Measurements from ENCODE around the gene DYNLL1. TPM values are rescaled to one million over a fixed set of nuclear protein-coding genes. Genes with fewer than 3 reads are reported as not detected.
"Not testable (repeated sequence)": the region's sequence is repeated elsewhere in the genome, so short reads cannot be mapped to it uniquely, and the experiment has no call there.

Gene DYNLL1
- polyA plus RNA-seq, 1 donor (not counting 4 experiments of a cell fraction or from before 2014, with no cell fraction given), result 716 TPM

GRCh38 chr12:120515496-120515895, 19.6 kb downstream of the DYNLL1 start:
- Histone ChIP-seq H3K79me2 (ENCODE audit: control insufficient read depth, insufficient read depth, low read length) (no peaks in the 10 kb centered on the region), H3K27ac (ENCODE audit: control insufficient read depth, insufficient read depth, low read length) (no peak overlapping the region), H2AFZ (ENCODE audit: control insufficient read depth, low read length) (no peak overlapping the region), H3K36me3 (ENCODE audit: control insufficient read depth in 2 of 2, extremely low read depth in 1 of 2, insufficient read depth in 2 of 2, low read length in 2 of 2) (peaks cover 11 to 13% of the 10 kb centered on the region in 2 experiments), H3K4me1 (ENCODE audit: control insufficient read depth, extremely low read depth, insufficient read depth, low read length) (no peaks in the 10 kb centered on the region), H3K9ac (ENCODE audit: control insufficient read depth, extremely low read depth, insufficient read depth, low read length) (no peak overlapping the region), H3K27me3 (ENCODE audit: control insufficient read depth, extremely low read depth, insufficient read depth, low read length) (no peaks in the 10 kb centered on the region), H3K9me3 (ENCODE audit: control insufficient read depth, low read depth, low read length) (no peaks in the 10 kb centered on the region), H3K4me2 (ENCODE audit: control insufficient read depth, extremely low read depth, insufficient read depth, low read depth, low read length) (no peak overlapping the region), H4K20me1 (ENCODE audit: control insufficient read depth, extremely low read depth, insufficient read depth, low read length) (no peaks in the 10 kb centered on the region), H3K4me3 (ENCODE audit: control insufficient read depth in 2 of 3, extremely low read depth in 1 of 3, insufficient read depth in 2 of 3, low read depth in 1 of 3, low read length in 3 of 3) (no peak overlapping the region), H3K9me1 (ENCODE audit: control insufficient read depth, extremely low read depth, insufficient read depth, low read length) (no peaks in the 10 kb centered on the region)
- no peak for FAIRE-seq
- TF ChIP-seq CTCF (optimal IDR thresholded peaks at IDR 0.05 in 1 of 3, IDR thresholded peaks at IDR 0.05 in 1 of 3, conservative IDR thresholded peaks at IDR 0.05 in 1 of 3; ENCODE audit: extremely low read depth in 1 of 3, insufficient read depth in 2 of 3, low read length in 3 of 3) (no peak), EZH2 (IDR thresholded peaks at IDR 0.05; ENCODE audit: low read length) (no peak)
- no peak for DNase-seq (ENCODE audit: low read depth, low spot score)
- dilution Hi-C loops (cut with MboI; ENCODE audit: extremely low pct_ligation_motif_present, low sequenced_read_pairs), result no loop called here

GRCh38 chr12:120519324-120519723, 23.4 kb downstream of the DYNLL1 start:
- dilution Hi-C loops (cut with MboI; ENCODE audit: extremely low pct_ligation_motif_present, low sequenced_read_pairs); H3K9me1 ChIP-seq (ENCODE audit: control insufficient read depth, extremely low read depth, insufficient read depth, low read length); H3K9me3 ChIP-seq (ENCODE audit: control insufficient read depth, low read depth, low read length); FAIRE-seq; H4K20me1 ChIP-seq (ENCODE audit: control insufficient read depth, extremely low read depth, insufficient read depth, low read length); H3K9ac ChIP-seq (ENCODE audit: control insufficient read depth, extremely low read depth, insufficient read depth, low read length); H2AFZ ChIP-seq (ENCODE audit: control insufficient read depth, low read length); H3K4me2 ChIP-seq (ENCODE audit: control insufficient read depth, extremely low read depth, insufficient read depth, low read depth, low read length); H3K27me3 ChIP-seq (ENCODE audit: control insufficient read depth, extremely low read depth, insufficient read depth, low read length); H3K79me2 ChIP-seq (ENCODE audit: control insufficient read depth, insufficient read depth, low read length); H3K27ac ChIP-seq (ENCODE audit: control insufficient read depth, insufficient read depth, low read length); DNase-seq (ENCODE audit: low read depth, low spot score); H3K4me3 ChIP-seq (ENCODE audit: control insufficient read depth in 2 of 3, extremely low read depth in 1 of 3, insufficient read depth in 2 of 3, low read depth in 1 of 3, low read length in 3 of 3); H3K4me1 ChIP-seq (ENCODE audit: control insufficient read depth, extremely low read depth, insufficient read depth, low read length): not testable (repeated sequence)
- H3K36me3 ChIP-seq (ENCODE audit: control insufficient read depth in 2 of 2, extremely low read depth in 1 of 2, insufficient read depth in 2 of 2, low read length in 2 of 2), result peaks cover 10 to 11% of the 10 kb centered on the region in 2 experiments

GRCh38 chr12:120522568-120522967, 26.7 kb downstream of the DYNLL1 start:
- Histone ChIP-seq H4K20me1 (ENCODE audit: control insufficient read depth, extremely low read depth, insufficient read depth, low read length) (no peaks in the 10 kb centered on the region), H3K36me3 (ENCODE audit: control insufficient read depth in 2 of 2, extremely low read depth in 1 of 2, insufficient read depth in 2 of 2, low read length in 2 of 2) (peaks cover 0 to 3% of the 10 kb centered on the region in 2 experiments), H3K27me3 (ENCODE audit: control insufficient read depth, extremely low read depth, insufficient read depth, low read length) (no peaks in the 10 kb centered on the region), H3K4me3 (ENCODE audit: control insufficient read depth in 2 of 3, extremely low read depth in 1 of 3, insufficient read depth in 2 of 3, low read depth in 1 of 3, low read length in 3 of 3) (no peak overlapping the region), H3K9ac (ENCODE audit: control insufficient read depth, extremely low read depth, insufficient read depth, low read length) (no peak overlapping the region), H3K79me2 (ENCODE audit: control insufficient read depth, insufficient read depth, low read length) (no peaks in the 10 kb centered on the region), H3K4me2 (ENCODE audit: control insufficient read depth, extremely low read depth, insufficient read depth, low read depth, low read length) (no peak overlapping the region), H3K9me3 (ENCODE audit: control insufficient read depth, low read depth, low read length) (no peaks in the 10 kb centered on the region), H3K4me1 (ENCODE audit: control insufficient read depth, extremely low read depth, insufficient read depth, low read length) (peaks cover 5% of the 10 kb centered on the region), H3K9me1 (ENCODE audit: control insufficient read depth, extremely low read depth, insufficient read depth, low read length) (no peaks in the 10 kb centered on the region), H2AFZ (ENCODE audit: control insufficient read depth, low read length) (no peak overlapping the region), H3K27ac (ENCODE audit: control insufficient read depth, insufficient read depth, low read length) (no peak overlapping the region)
- dilution Hi-C loops (cut with MboI; ENCODE audit: extremely low pct_ligation_motif_present, low sequenced_read_pairs), result no loop called here
- FAIRE-seq (no peak), DNase-seq (ENCODE audit: low read depth, low spot score) (no peak)
- TF ChIP-seq EZH2 (IDR thresholded peaks at IDR 0.05; ENCODE audit: low read length), result no peak
- no peak for TF ChIP-seq CTCF (optimal IDR thresholded peaks at IDR 0.05 in 1 of 3, IDR thresholded peaks at IDR 0.05 in 1 of 3, conservative IDR thresholded peaks at IDR 0.05 in 1 of 3; ENCODE audit: extremely low read depth in 1 of 3, insufficient read depth in 2 of 3, low read length in 3 of 3)

All from keratinocyte (primary cell).